Testis (tissue), 2 donors: ENCODE measurements around the gene SMIM29.

Experiments used
- POLR2A ChIP-seq: fragments of 450-650 bp; IDR thresholded peaks from one replicate; pipeline ENCODE4 v1.6.1; 2017; ENCODE audit warnings: antibody characterized with exemption, mild to moderate bottlenecking, moderate library complexity
- TF ChIP-seq, protein P1 (sequence below), 3 experiments: fragments of 450-650 bp in 2 of 3; fragments of 200-600 bp in 1 of 3; sonication (generic) in 1 of 3; IDR thresholded peaks; one replicate each; pipeline ENCODE4 v1.5.1; 2016 to 2019; ENCODE audit warnings: antibody characterized with exemption in 3 of 3, mild to moderate bottlenecking in 2 of 3, moderate library complexity in 1 of 3

DNA sequence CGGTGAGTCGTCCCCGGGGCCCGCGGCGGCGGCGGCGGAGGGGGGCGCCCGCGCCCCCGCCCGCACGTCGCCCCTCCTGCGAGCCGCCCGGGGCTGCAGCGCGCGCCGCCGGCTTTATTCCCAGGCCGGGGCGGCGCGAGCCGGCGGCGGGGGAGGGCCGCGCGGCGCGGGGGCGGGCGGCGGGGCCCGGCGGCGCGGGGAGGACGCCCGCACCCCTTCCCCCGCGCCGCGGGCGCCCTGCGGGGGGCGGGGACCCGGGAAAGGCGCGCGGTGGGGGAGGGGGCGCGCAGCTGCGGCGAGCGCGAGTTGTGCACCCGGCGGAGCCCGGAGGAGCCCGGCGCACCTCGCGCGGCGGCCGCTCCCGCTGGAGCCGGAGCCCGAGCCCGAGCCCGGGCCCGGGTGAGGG is 11.5 kb downstream of the SMIM29 start:
- TF ChIP-seq POLR2A, result no peak
- TF ChIP-seq, protein P1, sequence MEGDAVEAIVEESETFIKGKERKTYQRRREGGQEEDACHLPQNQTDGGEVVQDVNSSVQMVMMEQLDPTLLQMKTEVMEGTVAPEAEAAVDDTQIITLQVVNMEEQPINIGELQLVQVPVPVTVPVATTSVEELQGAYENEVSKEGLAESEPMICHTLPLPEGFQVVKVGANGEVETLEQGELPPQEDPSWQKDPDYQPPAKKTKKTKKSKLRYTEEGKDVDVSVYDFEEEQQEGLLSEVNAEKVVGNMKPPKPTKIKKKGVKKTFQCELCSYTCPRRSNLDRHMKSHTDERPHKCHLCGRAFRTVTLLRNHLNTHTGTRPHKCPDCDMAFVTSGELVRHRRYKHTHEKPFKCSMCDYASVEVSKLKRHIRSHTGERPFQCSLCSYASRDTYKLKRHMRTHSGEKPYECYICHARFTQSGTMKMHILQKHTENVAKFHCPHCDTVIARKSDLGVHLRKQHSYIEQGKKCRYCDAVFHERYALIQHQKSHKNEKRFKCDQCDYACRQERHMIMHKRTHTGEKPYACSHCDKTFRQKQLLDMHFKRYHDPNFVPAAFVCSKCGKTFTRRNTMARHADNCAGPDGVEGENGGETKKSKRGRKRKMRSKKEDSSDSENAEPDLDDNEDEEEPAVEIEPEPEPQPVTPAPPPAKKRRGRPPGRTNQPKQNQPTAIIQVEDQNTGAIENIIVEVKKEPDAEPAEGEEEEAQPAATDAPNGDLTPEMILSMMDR (IDR thresholded peaks at IDR 0.05), result no peak
